ENCODE measurements around the gene ARHGEF38.
"Not testable (repeated sequence)": the region's sequence is repeated elsewhere in the genome, so short reads cannot be mapped to it uniquely, and the experiment has no call there.

The ARHGEF38 gene

DNA sequence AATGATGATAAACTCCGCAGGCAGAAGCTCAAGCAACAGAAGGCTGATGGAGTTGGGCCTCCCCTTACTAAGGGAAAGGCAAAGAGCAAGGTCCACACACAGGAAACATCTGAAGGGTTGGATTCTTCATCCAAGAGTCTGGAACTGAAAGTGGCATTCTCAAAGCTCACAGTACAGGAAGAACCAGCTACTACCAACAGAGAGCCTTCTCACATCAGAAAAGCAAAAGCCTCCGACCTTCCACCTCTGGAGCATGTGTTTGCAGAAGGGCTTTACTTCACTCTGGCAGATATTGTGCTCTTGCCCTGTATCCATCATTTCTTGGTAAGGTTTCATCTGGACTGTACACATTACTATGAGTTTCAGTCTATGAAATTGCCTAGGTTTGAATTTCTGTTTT is 166.8 kb downstream of the ARHGEF38 start:
- DNase-seq, result no peak

DNA sequence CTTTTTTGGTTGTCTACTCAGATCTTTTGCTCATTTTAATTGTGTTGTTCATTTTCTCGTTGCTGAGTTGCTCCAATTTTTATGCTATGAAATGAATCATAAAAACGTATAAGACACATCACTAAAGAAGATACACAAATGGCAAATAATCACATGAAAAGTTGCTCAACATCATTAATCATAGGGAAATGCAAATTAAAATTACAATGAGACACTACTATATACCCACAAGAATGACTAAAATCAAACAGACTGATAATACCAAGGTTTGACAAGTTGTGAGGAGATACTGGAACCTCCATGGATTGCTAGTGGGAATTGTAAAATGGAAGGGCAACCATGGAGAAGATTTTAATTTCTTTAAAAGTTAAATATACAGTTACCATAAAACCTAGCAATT is 173.2 kb downstream of the ARHGEF38 start:
- DNase-seq, result no peak

DNA sequence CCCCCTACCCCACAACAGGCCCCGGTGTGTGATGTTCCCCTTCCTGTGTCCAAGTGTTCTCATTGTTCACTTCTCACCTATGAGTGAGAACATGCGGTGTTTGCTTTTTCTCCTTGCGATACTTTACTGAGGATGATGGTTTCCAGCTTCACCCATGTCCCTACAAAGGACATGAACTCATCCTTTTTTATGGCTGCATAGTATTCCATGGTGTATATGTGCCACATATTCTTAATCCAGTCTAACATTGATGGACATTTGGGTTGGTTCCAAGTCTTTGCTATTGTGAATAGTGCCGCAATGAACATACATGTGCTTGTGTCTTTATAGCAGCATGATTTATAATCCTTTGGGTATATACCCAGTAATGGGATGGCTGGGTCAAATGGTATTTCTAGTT is 177.5 kb downstream of the ARHGEF38 start:
- DNase-seq, result not testable (repeated sequence)
